COLO668 (cell line): Measurements from ENCODE around the gene RNASE13.

ENCODE experiments used
- DNase-seq: peaks from one replicate; lab custom pipeline; 2025; ENCODE audit not compliant: unreplicated experiment; lab: John Stamatoyannopoulos, UW

The RNASE13 gene, protein sequence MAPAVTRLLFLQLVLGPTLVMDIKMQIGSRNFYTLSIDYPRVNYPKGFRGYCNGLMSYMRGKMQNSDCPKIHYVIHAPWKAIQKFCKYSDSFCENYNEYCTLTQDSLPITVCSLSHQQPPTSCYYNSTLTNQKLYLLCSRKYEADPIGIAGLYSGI

DNA sequence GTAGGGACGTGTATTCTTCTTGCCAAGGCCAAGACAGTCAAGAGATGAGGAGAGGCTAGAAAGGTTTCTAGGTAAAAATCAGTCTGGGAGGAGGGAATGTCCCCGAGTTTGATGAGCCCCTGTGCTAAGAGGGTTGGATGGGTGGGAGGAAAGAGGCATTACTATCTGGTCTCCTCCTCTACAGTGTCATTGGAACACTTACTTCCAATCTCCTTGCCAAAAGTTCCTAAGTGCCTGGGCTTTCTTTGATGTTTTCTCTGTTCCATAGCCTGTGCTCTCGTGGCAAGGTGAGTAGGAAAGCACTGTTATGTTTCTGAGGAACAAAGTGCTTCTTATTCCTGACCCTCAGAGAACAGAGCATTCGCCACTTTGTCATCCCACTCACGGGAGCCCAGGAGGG, at the start of gene RNASE13:
Gene RNASE13 (minus strand): TSS at position 101 of the 400 bp plus-strand sequence. CDS start 519 bp downstream, outside the sequence.
- no peak for DNase-seq

DNA sequence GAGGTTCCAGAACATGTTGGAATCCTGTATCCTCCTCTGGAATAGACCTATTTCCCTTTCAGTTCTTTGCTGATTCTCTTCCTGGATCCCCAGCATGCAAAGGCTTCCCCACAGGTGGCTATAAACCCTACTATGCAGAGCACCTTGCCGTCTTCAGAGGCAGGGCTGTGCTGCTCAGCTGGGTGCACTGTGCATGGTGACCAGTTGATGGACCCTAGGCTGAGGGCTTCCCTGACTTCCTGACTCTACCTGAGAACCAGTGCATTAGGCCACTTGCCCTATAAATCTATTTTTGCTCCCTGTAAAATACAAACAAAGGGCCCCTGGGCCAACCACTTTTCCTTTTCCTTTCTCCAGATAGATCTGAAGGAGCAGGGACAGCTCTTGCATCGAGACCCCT, 49.8 kb upstream of the RNASE13 start:
- DNase-seq = no peak

- no peak for DNase-seq
Observed at GRCh38 chr14:21083565-21084325, 49.1 kb upstream of the RNASE13 start.

DNA sequence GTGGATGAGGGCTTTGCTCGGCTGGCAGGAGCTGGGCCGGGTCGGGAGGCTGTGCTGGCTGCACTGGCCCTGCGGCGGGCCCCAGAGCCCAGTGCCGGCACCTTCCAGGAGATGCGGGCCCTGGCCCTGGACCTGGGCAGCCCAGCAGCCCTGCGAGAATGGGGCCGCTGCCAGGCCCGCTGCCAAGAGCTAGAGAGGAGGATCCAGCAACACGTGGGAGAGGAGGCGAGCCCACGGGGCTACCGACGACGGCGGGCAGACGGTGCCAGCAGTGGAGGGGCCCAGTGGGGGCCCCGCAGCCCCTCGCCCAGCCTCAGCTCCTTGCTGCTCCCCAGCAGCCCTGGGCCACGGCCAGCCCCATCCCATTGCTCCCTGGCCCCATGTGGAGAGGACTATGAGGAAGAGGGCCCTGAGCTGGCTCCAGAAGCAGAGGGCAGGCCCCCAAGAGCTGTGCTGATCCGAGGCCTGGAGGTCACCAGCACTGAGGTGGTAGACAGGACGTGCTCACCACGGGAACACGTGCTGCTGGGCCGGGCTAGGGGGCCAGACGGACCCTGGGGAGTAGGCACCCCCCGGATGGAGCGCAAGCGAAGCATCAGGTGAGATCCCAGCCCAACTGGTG, 47.0 kb upstream of the RNASE13 start:
- DNase-seq = no peak

GRCh38 chr14:21078726-21079125, 44.1 kb upstream of the RNASE13 start:
- DNase-seq = no peak

- DNase-seq = no peak
Observed at GRCh38 chr14:21078287-21078686, 43.7 kb upstream of the RNASE13 start.

GRCh38 chr14:21077672-21078071, 43.1 kb upstream of the RNASE13 start:
- no peak for DNase-seq

GRCh38 chr14:21075719-21076437, 41.3 kb upstream of the RNASE13 start:
- DNase-seq = no peak

DNA sequence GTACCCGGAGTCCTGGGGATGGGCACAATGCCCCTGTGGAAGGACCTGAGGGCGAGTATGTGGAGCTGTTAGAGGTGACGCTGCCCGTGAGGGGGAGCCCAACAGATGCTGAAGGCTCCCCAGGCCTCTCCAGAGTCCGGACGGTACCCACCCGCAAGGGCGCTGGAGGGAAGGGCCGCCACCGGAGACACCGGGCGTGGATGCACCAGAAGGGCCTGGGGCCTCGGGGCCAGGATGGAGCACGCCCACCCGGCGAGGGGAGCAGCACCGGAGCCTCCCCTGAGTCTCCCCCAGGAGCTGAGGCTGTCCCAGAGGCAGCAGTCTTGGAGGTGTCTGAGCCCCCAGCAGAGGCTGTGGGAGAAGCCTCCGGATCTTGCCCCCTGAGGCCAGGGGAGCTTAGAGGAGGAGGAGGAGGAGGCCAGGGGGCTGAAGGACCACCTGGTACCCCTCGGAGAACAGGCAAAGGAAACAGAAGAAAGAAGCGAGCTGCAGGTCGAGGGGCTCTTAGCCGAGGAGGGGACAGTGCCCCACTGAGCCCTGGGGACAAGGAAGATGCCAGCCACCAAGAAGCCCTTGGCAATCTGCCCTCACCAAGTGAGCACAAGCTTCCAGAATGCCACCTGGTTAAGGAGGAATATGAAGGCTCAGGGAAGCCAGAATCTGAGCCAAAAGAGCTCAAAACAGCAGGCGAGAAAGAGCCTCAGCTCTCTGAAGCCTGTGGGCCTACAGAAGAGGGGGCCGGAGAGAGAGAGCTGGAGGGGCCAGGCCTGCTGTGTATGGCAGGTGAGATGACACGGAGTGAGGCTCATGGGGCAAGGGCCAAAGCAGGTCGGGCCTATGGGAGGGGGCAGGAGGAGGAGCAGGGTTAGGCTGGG, 40.0 kb upstream of the RNASE13 start:
- DNase-seq = no peak

DNA sequence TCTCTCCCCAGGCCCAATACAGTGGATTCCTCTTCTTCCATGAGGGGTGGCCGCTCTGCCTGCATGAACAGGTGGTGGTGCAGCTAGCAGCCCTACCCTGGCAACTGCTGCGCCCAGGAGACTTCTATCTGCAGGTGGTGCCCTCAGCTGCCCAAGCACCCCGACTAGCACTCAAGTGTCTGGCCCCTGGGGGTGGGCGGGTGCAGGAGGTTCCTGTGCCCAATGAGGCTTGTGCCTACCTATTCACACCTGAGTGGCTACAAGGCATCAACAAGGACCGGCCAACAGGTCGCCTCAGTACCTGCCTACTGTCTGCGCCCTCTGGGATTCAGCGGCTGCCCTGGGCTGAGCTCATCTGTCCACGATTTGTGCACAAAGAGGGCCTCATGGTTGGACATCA, 39.3 kb upstream of the RNASE13 start:
- no peak for DNase-seq

GRCh38 chr14:21072781-21073339, 38.3 kb upstream of the RNASE13 start:
- DNase-seq = peak; percentile 37

DNA sequence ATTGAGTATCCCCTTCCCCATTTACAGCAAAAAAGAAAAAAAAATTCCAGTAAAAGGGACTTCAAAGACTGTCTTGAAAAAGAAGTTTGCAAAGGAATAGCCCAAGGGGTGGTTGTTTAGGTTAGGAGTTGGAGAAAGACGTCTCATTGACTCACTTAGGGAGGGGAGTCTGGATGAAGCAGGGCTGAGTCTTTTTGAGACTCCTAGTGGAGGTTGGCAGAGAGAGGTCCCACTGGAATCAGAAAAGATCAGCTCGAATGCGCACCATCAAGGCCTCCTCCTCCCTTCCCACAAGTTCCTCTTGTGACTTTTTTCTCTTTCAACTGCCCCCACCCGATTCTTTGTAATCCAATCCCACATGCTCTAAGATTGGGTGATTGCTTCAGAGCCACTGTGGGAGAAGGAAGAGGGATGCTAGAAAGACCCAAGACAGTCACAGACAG, 37.4 kb upstream of the RNASE13 start:
- no peak for DNase-seq

- peak; percentile 88 for DNase-seq
Observed at GRCh38 chr14:21071225-21072030, 36.8 kb upstream of the RNASE13 start.

- DNase-seq = peak; percentile 45
Observed at GRCh38 chr14:21070610-21071224, 36.1 kb upstream of the RNASE13 start.

DNA sequence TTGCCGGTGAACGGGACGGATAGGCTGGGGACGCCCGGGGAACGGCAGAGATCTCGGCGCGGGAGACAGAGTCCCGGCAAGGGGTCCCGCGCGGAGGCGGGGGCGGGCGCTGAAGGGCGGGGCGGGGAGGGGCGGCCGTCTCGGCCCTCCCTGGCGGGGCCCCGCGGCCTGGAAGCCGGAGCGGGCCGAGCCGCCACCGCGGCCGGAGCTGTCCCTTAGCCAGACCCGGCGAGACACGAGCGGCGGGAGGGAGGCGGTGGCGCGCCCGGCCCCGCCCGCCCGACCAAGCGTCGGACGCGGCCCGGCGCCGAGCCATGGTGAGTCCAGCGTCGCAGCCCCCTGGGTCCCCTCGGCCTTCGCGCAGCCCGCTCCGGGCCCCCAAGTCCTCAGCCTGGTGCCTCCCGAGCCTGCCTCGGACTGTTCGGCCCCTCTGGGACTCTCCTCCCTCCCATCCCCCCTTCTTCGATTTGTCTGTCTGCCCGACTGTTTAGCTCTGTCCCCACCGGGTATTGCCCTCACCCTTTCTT, 35.5 kb upstream of the RNASE13 start, which contains the start of gene ARHGEF40:
Gene ARHGEF40 (plus strand): TSS at position 222 of the 527 bp plus-strand sequence. CDS start 93 bp downstream, at position 315.
- peak; percentile 75 for DNase-seq

- peak; percentile 28 for DNase-seq
Observed at GRCh38 chr14:21069388-21070082, 34.9 kb upstream of the RNASE13 start.

GRCh38 chr14:21068521-21069387, 34.1 kb upstream of the RNASE13 start:
- DNase-seq = peak; percentile 69
